Middle frontal gyrus (tissue), 1 donor: Measurements from ENCODE around the gene ZBTB45.
"Not testable (repeated sequence)": the region's sequence is repeated elsewhere in the genome, so short reads cannot be mapped to it uniquely, and the experiment has no call there.

Experiments
- DNase-seq: peaks from one replicate; pipeline ENCODE4 v3.0.0-alpha.2; 2015; ENCODE audit warnings: low spot score; ENCODE audit errors: extremely low spot score

The ZBTB45 gene

GRCh38 chr19:58510084-58510862 is 9.3 kb downstream of the ZBTB45 start:
- no peak for DNase-seq

GRCh38 chr19:58509731-58510083 is 9.9 kb downstream of the ZBTB45 start:
- no peak for DNase-seq

DNA sequence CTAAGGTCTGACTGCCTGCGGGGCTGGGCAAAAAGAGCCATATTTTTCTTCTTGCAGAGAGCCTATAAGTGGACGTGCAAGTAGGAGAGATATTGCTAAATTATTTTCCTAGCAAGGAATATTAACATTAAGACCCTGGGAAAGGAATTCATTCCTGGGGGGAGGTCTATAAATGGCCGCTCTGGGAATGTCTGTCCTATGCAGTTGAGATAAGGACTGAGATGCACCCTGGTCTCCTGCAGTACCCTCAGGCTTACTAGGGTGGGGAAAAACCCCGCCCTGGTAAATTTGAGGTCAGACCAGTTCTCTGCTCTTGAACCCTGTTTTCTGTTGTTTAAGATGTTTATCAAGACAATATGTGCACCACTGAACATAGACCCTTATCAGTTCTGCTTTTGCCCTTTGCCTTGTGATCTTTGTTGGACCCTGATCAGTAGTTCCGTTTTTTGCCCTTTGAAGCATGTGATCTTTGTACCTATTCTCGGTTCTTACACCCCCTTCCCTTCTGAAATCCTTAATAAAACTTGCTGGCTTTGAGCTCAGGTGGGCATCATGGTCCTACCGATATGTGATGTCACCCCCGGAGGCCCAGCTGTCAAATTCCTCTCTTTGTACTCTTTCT is 11.9 kb downstream of the ZBTB45 start:
- not testable (repeated sequence) for DNase-seq

- DNase-seq, result no peak
Observed at GRCh38 chr19:58500242-58500641, 19.4 kb downstream of the ZBTB45 start.

GRCh38 chr19:58499021-58499927 is 20.3 kb downstream of the ZBTB45 start:
- DNase-seq, result peak; percentile 99

GRCh38 chr19:58498316-58499020 is 21.1 kb downstream of the ZBTB45 start:
- DNase-seq, result no peak

DNA sequence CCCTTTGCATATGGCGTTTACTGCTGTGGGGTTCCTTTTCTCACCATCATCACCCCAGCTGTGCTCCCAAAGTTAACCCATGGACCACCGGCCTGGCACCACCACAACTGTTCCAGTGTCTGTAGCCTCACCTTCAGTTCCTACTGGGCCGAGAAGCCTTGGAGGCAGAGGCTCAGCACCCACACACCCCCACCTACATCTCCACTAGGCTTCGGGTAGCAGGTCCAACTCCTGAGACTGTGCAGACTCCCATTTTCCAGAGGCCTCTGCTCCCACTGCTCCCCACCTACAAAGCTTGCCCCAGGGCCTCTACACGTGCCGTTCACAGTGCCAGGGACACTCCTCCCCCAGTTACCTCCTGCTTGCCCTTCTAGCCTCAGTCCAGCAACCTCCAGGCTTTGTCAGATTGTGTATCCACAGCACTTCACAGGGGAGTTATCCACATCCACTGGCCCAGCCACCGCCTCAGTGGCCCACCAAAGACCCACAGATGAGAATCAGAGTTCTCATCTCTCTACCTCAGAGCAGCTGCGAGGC is 21.9 kb downstream of the ZBTB45 start:
- no peak for DNase-seq

- DNase-seq, result no peak
Observed at GRCh38 chr19:58492265-58492664, 27.3 kb downstream of the ZBTB45 start.

- DNase-seq, result no peak
Observed at GRCh38 chr19:58491393-58491792, 28.2 kb downstream of the ZBTB45 start.

- not testable (repeated sequence) for DNase-seq
Observed at GRCh38 chr19:58484349-58484748, 35.3 kb downstream of the ZBTB45 start.

GRCh38 chr19:58483776-58484175 is 35.8 kb downstream of the ZBTB45 start:
- no peak for DNase-seq

GRCh38 chr19:58482372-58482771 is 37.2 kb downstream of the ZBTB45 start:
- no peak for DNase-seq

- DNase-seq, result no peak
Observed at GRCh38 chr19:58480831-58481230, 38.8 kb downstream of the ZBTB45 start.

GRCh38 chr19:58480481-58480830 is 39.2 kb downstream of the ZBTB45 start:
- DNase-seq, result no peak

DNA sequence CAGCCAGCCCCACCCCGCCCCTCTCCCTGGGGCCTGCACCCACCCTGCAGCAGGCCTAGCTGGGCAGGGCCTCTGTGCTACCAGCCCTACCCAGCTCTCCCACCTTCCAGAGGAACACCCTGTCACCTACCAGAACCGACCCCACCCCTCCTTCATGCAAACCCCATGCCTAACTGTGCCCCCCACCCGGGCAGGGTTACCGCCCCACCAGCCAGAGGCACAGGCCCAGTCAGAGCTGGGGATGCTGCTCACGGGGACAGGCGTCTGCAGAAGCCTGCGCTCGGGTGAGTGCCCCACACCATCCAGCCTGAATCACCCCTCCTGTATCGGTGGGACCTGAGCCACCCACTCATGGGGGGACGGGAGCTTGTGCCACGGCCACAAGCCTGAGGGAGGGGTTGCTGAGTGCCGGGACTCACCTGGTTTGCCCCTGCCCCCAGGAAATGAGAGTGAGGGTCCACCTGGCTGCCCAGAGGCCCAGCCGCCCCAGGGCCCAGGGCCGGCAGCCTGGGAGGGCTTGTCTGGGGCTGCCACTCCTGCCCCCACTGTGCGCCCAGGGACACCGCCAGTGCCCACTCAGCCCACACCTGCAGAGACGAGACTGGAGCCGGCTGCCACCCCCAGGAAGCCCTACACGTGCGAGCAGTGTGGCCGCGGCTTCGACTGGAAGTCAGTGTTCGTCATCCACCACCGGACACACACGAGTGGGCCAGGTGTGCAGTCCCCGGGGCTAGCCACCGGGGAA is 39.7 kb downstream of the ZBTB45 start:
- no peak for DNase-seq

- no peak for DNase-seq
Observed at GRCh38 chr19:58479303-58479702, 40.3 kb downstream of the ZBTB45 start.

DNA sequence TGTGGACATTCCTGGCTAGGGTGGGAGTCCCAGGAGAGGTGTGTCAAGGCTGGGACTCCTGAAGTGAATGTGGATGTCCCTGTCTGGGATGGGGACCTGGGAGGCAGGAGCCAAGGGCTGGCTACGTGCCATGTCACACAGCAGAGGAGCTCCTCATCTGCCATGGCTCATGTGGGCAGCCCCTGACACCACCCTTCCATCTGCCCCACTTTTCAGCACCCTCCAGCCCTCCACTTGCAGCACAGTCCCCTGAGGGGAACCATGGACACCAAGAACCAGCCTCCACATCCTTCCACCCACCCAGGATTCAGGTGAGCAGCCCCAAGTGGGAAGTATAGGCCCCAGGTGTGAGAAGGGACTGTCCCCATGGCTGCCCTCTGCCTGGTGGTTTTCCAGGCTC is 41.7 kb downstream of the ZBTB45 start:
- no peak for DNase-seq

DNA sequence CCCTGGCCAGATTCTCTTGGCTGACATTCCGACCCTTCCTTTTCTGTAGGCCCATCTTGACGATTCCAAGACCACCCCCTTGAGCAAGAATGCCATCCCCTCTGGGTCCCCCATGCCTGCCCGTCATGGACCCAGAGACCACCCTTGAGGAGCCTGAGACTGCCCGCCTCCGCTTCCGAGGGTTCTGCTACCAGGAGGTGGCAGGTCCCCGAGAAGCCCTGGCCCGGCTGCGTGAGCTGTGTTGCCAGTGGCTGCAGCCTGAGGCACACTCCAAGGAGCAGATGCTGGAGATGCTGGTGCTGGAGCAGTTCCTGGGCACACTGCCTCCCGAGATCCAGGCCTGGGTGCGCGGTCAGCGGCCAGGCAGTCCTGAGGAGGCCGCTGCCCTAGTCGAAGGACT is 42.5 kb downstream of the ZBTB45 start:
- no peak for DNase-seq

DNA sequence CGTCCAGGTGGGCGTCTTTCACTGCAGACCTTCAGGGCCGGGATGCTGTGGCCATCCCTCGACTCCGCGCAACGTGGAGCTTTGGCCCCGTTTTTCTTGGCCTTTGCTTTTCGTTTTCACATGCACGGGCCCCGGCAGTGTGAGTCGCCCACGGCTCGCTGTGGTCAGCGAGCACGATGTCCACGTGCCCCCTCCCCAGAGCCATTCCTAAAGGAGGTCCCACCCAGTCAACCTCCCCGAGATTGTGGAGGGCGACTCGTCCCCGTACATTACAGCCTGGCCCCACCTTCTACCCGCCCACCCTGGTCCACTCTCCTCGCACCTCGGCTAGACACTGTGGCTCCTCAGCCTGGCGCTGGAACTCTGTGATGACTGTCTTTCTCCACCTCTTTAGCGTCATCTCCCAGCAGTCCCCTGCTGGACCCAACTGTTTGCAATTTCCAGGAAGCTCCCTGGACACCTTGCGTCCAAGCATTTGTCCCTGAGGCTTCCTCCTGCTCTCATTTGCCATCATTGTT is 43.1 kb downstream of the ZBTB45 start:
- DNase-seq, result no peak
